H9 (cell line): ENCODE data around the gene CMSS1. TPM values are rescaled to one million over a fixed set of nuclear protein-coding genes. Genes with fewer than 3 reads are reported as not detected.
A peak's percentile ranks its signal among the peaks of the same experiment; 100 is the strongest.

Experiments used
- DNase-seq: peaks from one replicate; pipeline ENCODE4 v3.0.0-alpha.2; 2017
- H2AFZ ChIP-seq: one replicate; pipeline ENCODE4 v1.6.1; 2013; ENCODE audit warnings: mild to moderate bottlenecking, low read length, control low read depth, moderate library complexity
- H2AK5ac ChIP-seq: 2 replicates; pipeline ENCODE4 v1.6.1; 2013; ENCODE audit warnings: low read length, control low read depth, mixed read lengths; ENCODE audit not compliant: insufficient read length
- H2BK120ac ChIP-seq: one replicate; pipeline ENCODE4 v1.6.1; 2013; ENCODE audit warnings: low read depth, mild to moderate bottlenecking, low read length, control low read depth, inconsistent platforms; ENCODE audit not compliant: poor library complexity, severe bottlenecking
- H2BK12ac ChIP-seq: 2 replicates; pipeline ENCODE4 v1.6.1; 2013; ENCODE audit warnings: low read length, control low read depth, mixed read lengths, low read depth; ENCODE audit not compliant: insufficient read length
- H2BK15ac ChIP-seq: 2 replicates; pipeline ENCODE4 v1.6.1; 2013; ENCODE audit warnings: low read depth, low read length, control low read depth
- H2BK20ac ChIP-seq: one replicate; pipeline ENCODE4 v1.6.1; 2013; ENCODE audit warnings: low read depth, mild to moderate bottlenecking, low read length, control low read depth, inconsistent platforms; ENCODE audit not compliant: poor library complexity, severe bottlenecking
- H2BK5ac ChIP-seq: 2 replicates; pipeline ENCODE4 v1.6.1; 2013; ENCODE audit warnings: low read length, control low read depth, mixed read lengths; ENCODE audit not compliant: insufficient read length
- H3K14ac ChIP-seq: 2 replicates; pipeline ENCODE4 v1.6.1; 2013; ENCODE audit warnings: low read length, control low read depth; ENCODE audit not compliant: insufficient read depth
- H3K18ac ChIP-seq: 2 replicates; pipeline ENCODE4 v1.6.1; 2013; ENCODE audit warnings: low read depth, mild to moderate bottlenecking, mixed read lengths, low read length, control low read depth; ENCODE audit not compliant: insufficient read length
- H3K23ac ChIP-seq: 2 replicates; pipeline ENCODE4 v1.6.1; 2013; ENCODE audit warnings: low read length, control low read depth, mixed read lengths, low read depth; ENCODE audit not compliant: insufficient read length
- H3K23me2 ChIP-seq: 2 replicates; pipeline ENCODE4 v1.6.1; 2013; ENCODE audit warnings: low read depth, mild to moderate bottlenecking, mixed read lengths, low read length, control low read depth; ENCODE audit not compliant: insufficient read length, poor library complexity, severe bottlenecking
- H3K27ac ChIP-seq: 2 replicates; pipeline ENCODE4 v1.5.1; 2013; ENCODE audit warnings: low read length, control low read depth, mixed read lengths, low read depth; ENCODE audit not compliant: insufficient read length
- H3K27me3 ChIP-seq: 2 replicates; pipeline ENCODE4 v1.6.1; 2013; ENCODE audit warnings: low read length, control low read depth, inconsistent platforms; ENCODE audit not compliant: insufficient read depth
- H3K4ac ChIP-seq: 2 replicates; pipeline ENCODE4 v1.6.1; 2013; ENCODE audit warnings: low read depth, mild to moderate bottlenecking, control low read depth, inconsistent platforms, low read length, moderate library complexity
- H3K4me1 ChIP-seq: 2 replicates; pipeline ENCODE4 v1.6.1; 2013; ENCODE audit warnings: low read length, control low read depth, inconsistent platforms; ENCODE audit not compliant: insufficient read depth
- H3K4me2 ChIP-seq: 2 replicates; pipeline ENCODE4 v1.6.1; 2013; ENCODE audit warnings: low read length, control low read depth, mixed read lengths; ENCODE audit not compliant: insufficient read length, insufficient read depth
- H3K56ac ChIP-seq: 2 replicates; pipeline ENCODE4 v1.6.1; 2013; ENCODE audit warnings: low read depth, mild to moderate bottlenecking, mixed read lengths, low read length, control low read depth; ENCODE audit not compliant: insufficient read length
- H3K79me1 ChIP-seq: 2 replicates; pipeline ENCODE4 v1.6.1; 2013; ENCODE audit warnings: low read depth, mild to moderate bottlenecking, moderate library complexity, low read length, control low read depth, inconsistent platforms; ENCODE audit not compliant: insufficient read depth, poor library complexity, severe bottlenecking
- H3K79me2 ChIP-seq: 2 replicates; pipeline ENCODE4 v1.6.1; 2013; ENCODE audit warnings: low read length, control low read depth, inconsistent platforms; ENCODE audit not compliant: insufficient read depth
- H3K9ac ChIP-seq: 2 replicates; pipeline ENCODE4 v1.6.1; 2013; ENCODE audit warnings: low read length, control low read depth, mixed read lengths; ENCODE audit not compliant: insufficient read length; ENCODE audit errors: extremely low read depth
- H3K9me3 ChIP-seq: one replicate; pipeline ENCODE4 v1.6.1; 2013; ENCODE audit warnings: low read depth, low read length, inconsistent platforms; ENCODE audit not compliant: control insufficient read depth
- H3T11ph ChIP-seq: one replicate; pipeline ENCODE4 v1.6.1; 2013; ENCODE audit warnings: mild to moderate bottlenecking, low read length, control low read depth, inconsistent platforms
- H4K20me1 ChIP-seq: one replicate; pipeline ENCODE4 v1.6.1; 2013; ENCODE audit not compliant: control insufficient read depth, insufficient read length, insufficient read depth
- H4K5ac ChIP-seq: 2 replicates; pipeline ENCODE4 v1.6.1; 2013; ENCODE audit warnings: low read depth, mild to moderate bottlenecking, mixed read lengths, low read length, control low read depth; ENCODE audit not compliant: insufficient read length
- H4K8ac ChIP-seq: replicated peaks from 2 replicates; pipeline ENCODE4 v1.6.1; 2013; ENCODE audit warnings: low read length, control low read depth, mixed read lengths, low read depth; ENCODE audit not compliant: insufficient read length
- H4K91ac ChIP-seq: 2 replicates; pipeline ENCODE4 v1.6.1; 2013; ENCODE audit warnings: low read depth, mild to moderate bottlenecking, moderate library complexity, mixed read lengths, low read length, control low read depth; ENCODE audit not compliant: insufficient read length
- H3K27ac Mint-ChIP-seq, 3 experiments: 2 replicates in 2 of 3; 3 replicates in 1 of 3; pipeline ENCODE4 v1.8.0; 2020 to 2021; ENCODE audit warnings: mixed read lengths in 3 of 3, mild to moderate bottlenecking in 1 of 3, moderate library complexity in 1 of 3
- H3K27me3 Mint-ChIP-seq: 2 replicates; pipeline ENCODE4 v1.8.0; 2021; ENCODE audit warnings: low read depth, mild to moderate bottlenecking, moderate library complexity, mixed read lengths
- H3K36me3 Mint-ChIP-seq, 3 experiments: 2 replicates in 2 of 3; 3 replicates in 1 of 3; pipeline ENCODE4 v1.8.0; 2020 to 2021; ENCODE audit warnings: low read depth in 3 of 3, mixed read lengths in 3 of 3; ENCODE audit not compliant: insufficient read depth in 1 of 3
- H3K4me1 Mint-ChIP-seq, 2 experiments: 2 replicates each; pipeline ENCODE4 v1.8.0; 2020; ENCODE audit warnings: mixed read lengths in 2 of 2
- H3K4me3 Mint-ChIP-seq, 2 experiments: 2 replicates in 1 of 2; 3 replicates in 1 of 2; pipeline ENCODE4 v1.8.0; 2020 to 2021; ENCODE audit warnings: mild to moderate bottlenecking in 2 of 2, mixed read lengths in 2 of 2, moderate library complexity in 1 of 2
- H3K9me3 Mint-ChIP-seq, 2 experiments: 2 replicates in 1 of 2; 3 replicates in 1 of 2; pipeline ENCODE4 v1.8.0; 2020; ENCODE audit warnings: mild to moderate bottlenecking in 2 of 2, mixed read lengths in 2 of 2, moderate library complexity in 1 of 2
- CTCF ChIP-seq: fragments of 200-600 bp; sonication (generic); conservative IDR thresholded peaks from 3 replicates; pipeline ENCODE4 v1.8.0; 2021; ENCODE audit warnings: antibody characterized with exemption, mild to moderate bottlenecking
- WGBS: extraction: QIAGEN DNeasy Blood & Tissue Kit; methylation state at CpG from one replicate; pipeline ENCODE4 v1.1.7; 2013; ENCODE audit warnings: missing lambda C conversion rate, low lambda C conversion rate, mixed read lengths; ENCODE audit not compliant: insufficient read length; ENCODE audit errors: extremely low coverage; 5-methylcytosine and 5-hydroxymethylcytosine counted together
- total RNA-seq: library from RNA; stranded (reverse); gene quantifications from 2 replicates; pipeline ENCODE4 v1.2.1, GENCODE V29; 2021

CMSS1 gene
- total RNA-seq, 1 experiment from 2014 or later, result 61.8 TPM

DNA sequence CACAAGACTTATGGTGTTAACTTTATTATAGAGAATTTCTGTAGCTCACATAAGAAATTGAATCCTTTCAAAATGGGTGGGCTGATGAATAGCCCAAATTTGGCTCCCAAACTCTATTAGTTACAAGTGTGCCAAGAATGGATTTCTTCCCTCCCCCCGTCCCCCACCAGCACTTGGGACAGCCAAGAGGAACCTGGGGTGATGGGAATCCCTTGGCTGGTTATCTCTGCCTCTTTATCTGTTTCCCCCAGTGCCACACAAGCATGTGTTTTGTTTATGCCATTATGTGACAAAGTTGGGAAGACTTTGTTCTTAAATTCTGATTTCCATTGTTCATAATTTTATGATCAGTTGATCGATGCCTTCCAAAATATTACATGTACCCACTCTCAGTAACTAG lies 28.3 kb downstream of the CMSS1 start:
- H2BK120ac ChIP-seq, result no peak overlapping the region
- H4K20me1 ChIP-seq, result no peaks in the 10 kb centered on the region
- Mint-ChIP-seq H3K9me3 (no peaks in the 10 kb centered on the region), H3K4me3 (no peak overlapping the region), H3K27ac (peak overlapping the region in 1 of 3 experiments; percentile 2; a peak in 3 of 7 replicates), H3K4me1 (peaks cover 23 to 24% of the 10 kb centered on the region in 2 experiments), H3K27me3 (no peaks in the 10 kb centered on the region), H3K36me3 (no peaks in the 10 kb centered on the region)
- no peak overlapping the region for H4K5ac ChIP-seq
- H3T11ph ChIP-seq, result no peak overlapping the region
- H2BK5ac ChIP-seq, result no peak overlapping the region
- H3K79me2 ChIP-seq, result peaks cover 3% of the 10 kb centered on the region; the same call in 1 of the 2 replicates
- H3K9ac ChIP-seq, result no peak overlapping the region
- no peak overlapping the region for H3K18ac ChIP-seq
- no peak overlapping the region for H3K27ac ChIP-seq
- no peak overlapping the region for H2BK12ac ChIP-seq
- H3K9me3 ChIP-seq, result no peaks in the 10 kb centered on the region
- WGBS, result no CpG with 5 or more reads among the region's 2 CpGs
- no peak for TF ChIP-seq CTCF
- no peak overlapping the region for H3K56ac ChIP-seq
- H4K91ac ChIP-seq, result no peak overlapping the region
- no peak overlapping the region for H2BK15ac ChIP-seq
- no peak overlapping the region for H3K4me2 ChIP-seq
- no peaks in the 10 kb centered on the region for H3K23me2 ChIP-seq
- no peaks in the 10 kb centered on the region for H3K27me3 ChIP-seq
- peaks cover 2% of the 10 kb centered on the region; the same call in 1 of the 2 replicates for H3K4me1 ChIP-seq
- H3K4ac ChIP-seq, result no peak overlapping the region; the same call in 1 of the 2 replicates
- no peak overlapping the region for H3K23ac ChIP-seq
- H2BK20ac ChIP-seq, result no peak overlapping the region
- DNase-seq, result no peak
- no peaks in the 10 kb centered on the region for H3K79me1 ChIP-seq
- H2AFZ ChIP-seq, result no peak overlapping the region
- no peak overlapping the region for H4K8ac ChIP-seq
- H2AK5ac ChIP-seq, result no peak overlapping the region
- no peak overlapping the region for H3K14ac ChIP-seq
